HEK293 (cell line): Measurements from ENCODE around the gene HSD17B3.

Experiments used
- CTCF ChIA-PET: fragments of 350-600 bp; formaldehyde crosslinking; extraction: SDS; loops from one replicate; lab custom pipeline; 2021; ENCODE audit warnings: antibody characterized with exemption; lab: Yijun Ruan, JAX
- POLR2A ChIA-PET: fragments of 300-600 bp; formaldehyde crosslinking; extraction: SDS; loops from one replicate; lab custom pipeline; 2020; ENCODE audit warnings: antibody characterized with exemption, inconsistent platforms; lab: Yijun Ruan, JAX
- H3K27ac ChIP-seq: fragments of 200-500 bp; sonication (Bioruptor generic); 2 replicates; pipeline ENCODE4 v1.5.1; 2014; ENCODE audit warnings: low read depth, low read length, control low read depth, inconsistent platforms; ENCODE audit errors: extremely low read depth
- H3K36me3 ChIP-seq, 2 experiments: fragments of 200-500 bp in 1 of 2; sonication (Bioruptor generic) in 1 of 2; 1 replicate in 1 of 2; 2 replicates in 1 of 2; pipeline ENCODE4 v1.5.1; 2014 to 2017; ENCODE audit warnings: inconsistent platforms in 2 of 2, low read length in 2 of 2; ENCODE audit not compliant: control insufficient read depth in 2 of 2, insufficient read depth in 1 of 2
- H3K4me1 ChIP-seq: fragments of 200-500 bp; sonication (Bioruptor generic); 2 replicates; pipeline ENCODE4 v1.5.1; 2014; ENCODE audit warnings: mild to moderate bottlenecking, low read length, inconsistent platforms; ENCODE audit not compliant: control insufficient read depth, insufficient read depth
- H3K4me3 ChIP-seq: 2 replicates; pipeline ENCODE4 v1.5.1; 2011; ENCODE audit warnings: low read depth, mild to moderate bottlenecking, control low read depth, low read length, moderate library complexity
- H3K9me3 ChIP-seq: fragments of 200-500 bp; sonication (Bioruptor generic); 2 replicates; pipeline ENCODE4 v1.5.1; 2014; ENCODE audit warnings: low read depth, low read length, inconsistent platforms; ENCODE audit not compliant: control insufficient read depth, insufficient read depth
- FEZF1 ChIP-seq: fragments of 450-650 bp; formaldehyde crosslinking; IDR thresholded peaks from 2 replicates; pipeline ENCODE4 v1.5.1; 2016; ENCODE audit warnings: missing biosample characterization, missing genetic modification characterization
- GLIS1 ChIP-seq: fragments of 450-650 bp; formaldehyde crosslinking; IDR thresholded peaks from 2 replicates; pipeline ENCODE4 v1.5.1; 2016; ENCODE audit warnings: missing biosample characterization, missing genetic modification characterization
- PATZ1 ChIP-seq: fragments of 450-650 bp; formaldehyde crosslinking; IDR thresholded peaks from 2 replicates; pipeline ENCODE4 v1.5.1; 2016; ENCODE audit warnings: missing biosample characterization, missing genetic modification characterization
- PRDM6 ChIP-seq: fragments of 450-650 bp; formaldehyde crosslinking; IDR thresholded peaks from 2 replicates; pipeline ENCODE4 v1.5.1; 2017; ENCODE audit warnings: missing biosample characterization, missing genetic modification characterization
- SCRT1 ChIP-seq: fragments of 450-650 bp; formaldehyde crosslinking; IDR thresholded peaks from 2 replicates; pipeline ENCODE4 v1.5.1; 2016; ENCODE audit warnings: missing biosample characterization, missing genetic modification characterization, borderline replicate concordance
- SETDB1 ChIP-seq: IDR thresholded peaks from one replicate; pipeline ENCODE4 v1.6.1; 2017; ENCODE audit warnings: mild to moderate bottlenecking, low read length, moderate library complexity, mixed read lengths; ENCODE audit not compliant: insufficient read length
- TRIM28 ChIP-seq: IDR thresholded peaks from 2 replicates; pipeline ENCODE4 v1.6.1; 2011; ENCODE audit warnings: low read length, control low read depth, borderline replicate concordance
- ZBTB44 ChIP-seq: fragments of 450-650 bp; IDR thresholded peaks from 2 replicates; pipeline ENCODE4 v1.5.1; 2018; ENCODE audit warnings: missing biosample characterization, mild to moderate bottlenecking, missing genetic modification characterization
- ZFHX2 ChIP-seq: fragments of 450-650 bp; formaldehyde crosslinking; conservative IDR thresholded peaks from 2 replicates; pipeline ENCODE4 v1.5.1; 2016; ENCODE audit warnings: missing biosample characterization, missing genetic modification characterization
- ZIC2 ChIP-seq: fragments of 450-650 bp; formaldehyde crosslinking; IDR thresholded peaks from 2 replicates; pipeline ENCODE4 v1.5.1; 2016; ENCODE audit warnings: missing biosample characterization, missing genetic modification characterization
- ZNF148 ChIP-seq: fragments of 450-650 bp; formaldehyde crosslinking; IDR thresholded peaks from 2 replicates; pipeline ENCODE4 v1.5.0; 2017; ENCODE audit warnings: missing biosample characterization, missing genetic modification characterization, borderline replicate concordance
- ZNF274 ChIP-seq, 2 experiments: fragments of 200-500 bp in 1 of 2; fragments of 450-650 bp in 1 of 2; sonication (Bioruptor generic) in 1 of 2; formaldehyde crosslinking in 1 of 2; IDR thresholded peaks; 2 replicates each; pipeline versions ENCODE4 v1.5.1 to v1.6.1; 2014 to 2016; ENCODE audit warnings: borderline replicate concordance in 1 of 2, inconsistent platforms in 1 of 2, low read length in 1 of 2, missing biosample characterization in 1 of 2, missing genetic modification characterization in 1 of 2
- ZNF350 ChIP-seq: fragments of 450-650 bp; formaldehyde crosslinking; IDR thresholded peaks from 2 replicates; pipeline ENCODE4 v1.5.0; 2017; ENCODE audit warnings: missing biosample characterization, mild to moderate bottlenecking, missing genetic modification characterization
- ZNF423 ChIP-seq: fragments of 450-650 bp; formaldehyde crosslinking; IDR thresholded peaks from 2 replicates; pipeline ENCODE4 v1.5.1; 2016; ENCODE audit warnings: missing biosample characterization, missing genetic modification characterization
- ZNF514 ChIP-seq: fragments of 450-650 bp; formaldehyde crosslinking; IDR thresholded peaks from 2 replicates; pipeline ENCODE4 v1.5.1; 2016; ENCODE audit warnings: missing biosample characterization, missing genetic modification characterization
- ZNF548 ChIP-seq: fragments of 450-650 bp; formaldehyde crosslinking; IDR thresholded peaks from 2 replicates; pipeline ENCODE4 v1.5.1; 2016; ENCODE audit warnings: missing biosample characterization, missing genetic modification characterization
- ZNF549 ChIP-seq: fragments of 450-650 bp; IDR thresholded peaks from 2 replicates; pipeline ENCODE4 v1.5.1; 2018; ENCODE audit warnings: missing biosample characterization, missing genetic modification characterization, mild to moderate bottlenecking, inconsistent platforms, moderate library complexity
- ZNF580 ChIP-seq: fragments of 450-650 bp; formaldehyde crosslinking; IDR thresholded peaks from 2 replicates; pipeline ENCODE4 v1.5.1; 2016; ENCODE audit warnings: missing biosample characterization, missing genetic modification characterization
- ZNF600 ChIP-seq: fragments of 450-650 bp; formaldehyde crosslinking; IDR thresholded peaks from 2 replicates; pipeline ENCODE4 v1.5.1; 2016; ENCODE audit warnings: missing biosample characterization, missing genetic modification characterization
- ZNF610 ChIP-seq: fragments of 450-650 bp; formaldehyde crosslinking; IDR thresholded peaks from 2 replicates; pipeline ENCODE4 v1.5.1; 2016; ENCODE audit warnings: missing biosample characterization, missing genetic modification characterization, borderline replicate concordance
- ZNF629 ChIP-seq: fragments of 450-650 bp; formaldehyde crosslinking; IDR thresholded peaks from 2 replicates; pipeline ENCODE4 v1.5.1; 2017; ENCODE audit warnings: missing biosample characterization, missing genetic modification characterization
- ZNF664 ChIP-seq: fragments of 450-650 bp; formaldehyde crosslinking; IDR thresholded peaks from 2 replicates; pipeline ENCODE4 v1.5.1; 2016; ENCODE audit warnings: missing biosample characterization, missing genetic modification characterization
- ZNF701 ChIP-seq: fragments of 450-650 bp; formaldehyde crosslinking; IDR thresholded peaks from 2 replicates; pipeline ENCODE4 v1.5.1; 2016; ENCODE audit warnings: missing biosample characterization, missing genetic modification characterization
- ZNF707 ChIP-seq: fragments of 450-650 bp; formaldehyde crosslinking; IDR thresholded peaks from 2 replicates; pipeline ENCODE4 v1.5.1; 2016; ENCODE audit warnings: missing biosample characterization, missing genetic modification characterization
- ZXDB ChIP-seq: fragments of 450-650 bp; formaldehyde crosslinking; IDR thresholded peaks from 2 replicates; pipeline ENCODE4 v1.5.1; 2016; ENCODE audit warnings: missing biosample characterization, missing genetic modification characterization

Gene HSD17B3

GRCh38 chr9:96217294-96217707 is 84.7 kb downstream of the HSD17B3 start:
- TF ChIP-seq FEZF1 (tag by site-specific recombination) = no peak
- TF ChIP-seq ZNF701 = no peak
- no peak for TF ChIP-seq PRDM6 (tag by site-specific recombination)
- no peak for TF ChIP-seq ZNF629
- TF ChIP-seq ZBTB44 (tag by site-specific recombination) = peak; percentile 59
- TF ChIP-seq TRIM28 = no peak
- no peak for TF ChIP-seq ZNF600 (tag by site-specific recombination)
- peak; percentile 60 for TF ChIP-seq GLIS1 (tag by site-specific recombination)
- no peak for TF ChIP-seq ZNF610 (tag by site-specific recombination)
- peak; percentile 91 for TF ChIP-seq ZIC2 (tag by site-specific recombination)
- POLR2A ChIA-PET = interaction anchor here (0.6 to 1.6 kb wide), 6 partner anchors 18 to 1643 kb away, joined by 3 to 10 read pairs (median 4); partner anchors contain the start of gene ERCC6L2

GRCh38 chr9:96216583-96216982 is 85.4 kb downstream of the HSD17B3 start:
- Histone ChIP-seq H3K36me3 (no peaks in the 10 kb centered on the region), H3K9me3 (no peaks in the 10 kb centered on the region), H3K27ac (no peak overlapping the region; the same call in 1 of the 2 replicates), H3K4me1 (peaks cover 5% of the 10 kb centered on the region; the same call in 1 of the 2 replicates), H3K4me3 (no peak overlapping the region)
- TF ChIP-seq ZNF274 (IDR thresholded peaks at IDR 0.05; ENCODE audit: low read length) (no peak), ZNF274 (tag by site-specific recombination; IDR thresholded peaks at IDR 0.05; ENCODE audit: borderline replicate concordance) (no peak), ZNF629 (no peak), ZNF549 (tag by site-specific recombination) (no peak), ZNF148 (no peak), ZNF580 (no peak), ZNF707 (tag by site-specific recombination) (no peak), ZNF350 (tag by site-specific recombination) (no peak), ZNF514 (tag by site-specific recombination) (no peak), ZFHX2 (tag by site-specific recombination) (no peak), ZNF423 (tag by site-specific recombination) (no peak), ZXDB (tag by site-specific recombination) (no peak), SETDB1 (no peak), ZNF548 (no peak), SCRT1 (no peak), ZNF664 (tag by site-specific recombination) (no peak), PATZ1 (tag by site-specific recombination) (no peak)
- POLR2A ChIA-PET = interaction anchor here (1.6 kb wide), 1 partner anchor 341 kb away, joined by 10 read pairs; the partner anchor contains the start of gene ERCC6L2
- CTCF ChIA-PET = interaction anchor here (0.6 to 1.0 kb wide), 3 partner anchors 10 to 949 kb away, joined by 3 to 4 read pairs (median 3); no protein-coding TSS in a partner anchor

More at GRCh38 chr9:96217294-96217707, 84.7 kb downstream of the HSD17B3 start:
- H3K27ac ChIP-seq = peak overlapping the region; percentile 83; the same call in 1 of the 2 replicates
- H3K4me3 ChIP-seq = no peak overlapping the region
- no peaks in the 10 kb centered on the region for H3K9me3 ChIP-seq
- no peaks in the 10 kb centered on the region for H3K36me3 ChIP-seq
- CTCF ChIA-PET = interaction anchor here (0.6 to 2.1 kb wide), 30 partner anchors 9 to 1547 kb away, joined by 3 to 9 read pairs (median 3); no protein-coding TSS in a partner anchor
- H3K4me1 ChIP-seq = peaks cover 5% of the 10 kb centered on the region; the same call in 1 of the 2 replicates
